Measurements from ENCODE around the gene ANP32A. TPM values are rescaled to one million over a fixed set of nuclear protein-coding genes. Genes with fewer than 3 reads are reported as not detected.

The ANP32A gene
- total and polyA plus RNA-seq, 2 experiments from 2014 or later = 40.3 to 70.0 TPM

DNA sequence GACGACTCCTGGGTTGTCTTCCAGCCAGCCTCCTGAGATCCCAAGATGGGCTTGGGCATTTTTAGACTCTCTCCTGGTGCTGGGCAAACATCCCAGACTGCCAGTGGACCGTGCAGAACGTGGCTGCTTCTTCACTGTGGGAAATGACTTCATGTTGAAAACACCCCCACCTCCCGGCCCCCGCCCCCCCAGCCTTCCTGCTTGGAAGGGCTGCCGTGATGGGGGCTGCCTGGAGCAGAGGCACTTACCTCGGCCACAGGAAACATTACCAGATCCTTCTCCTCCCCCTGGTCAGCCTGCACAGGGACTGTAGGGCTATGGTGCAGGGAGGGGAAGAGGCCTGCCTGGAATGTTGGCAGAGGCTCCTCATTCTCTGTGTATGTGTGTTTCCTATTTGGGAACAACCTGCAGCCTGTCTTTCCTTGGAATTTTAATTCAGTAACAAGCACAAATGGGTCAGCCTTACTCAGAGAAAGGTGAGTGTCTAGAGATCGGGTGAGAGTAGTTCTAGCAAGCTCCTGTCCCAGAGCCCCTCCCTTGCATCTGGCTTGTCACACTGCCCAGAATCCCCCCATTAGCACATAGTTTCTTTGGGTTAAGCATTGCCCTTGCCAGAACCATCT lies 90.8 kb downstream of the ANP32A start:
- no peaks in the 10 kb centered on the region for H3K36me3 ChIP-seq (ENCODE audit: low read depth)
- H3K79me2 ChIP-seq (ENCODE audit: insufficient read depth) = no peaks in the 10 kb centered on the region
- peaks cover 4% of the 10 kb centered on the region; the same call in 1 of the 2 replicates for H3K4me1 ChIP-seq (ENCODE audit: insufficient read depth)
- no peaks in the 10 kb centered on the region; the same call in 1 of the 2 replicates for H3F3A ChIP-seq (ENCODE audit: insufficient read depth)
- H3K9me2 ChIP-seq (ENCODE audit: insufficient read depth) = no peaks in the 10 kb centered on the region
- in situ Hi-C loops (cut with MboI) = loop anchor here (10.0 kb wide), 1 partner anchor 55 kb away; no protein-coding TSS in a partner anchor
- no peak for TF ChIP-seq EZH2phosphoT487 (IDR thresholded peaks at IDR 0.05; ENCODE audit: insufficient read depth, low read depth)
- TF ChIP-seq EZH2 (IDR thresholded peaks at IDR 0.05; ENCODE audit: insufficient read depth, poor library complexity, severe bottlenecking) = no peak
- no peak overlapping the region for H2AFZ ChIP-seq
- no peaks in the 10 kb centered on the region for H4K20me1 ChIP-seq (ENCODE audit: insufficient read depth)
- H3K27me3 ChIP-seq (replicated peaks; ENCODE audit: insufficient read depth) = no peaks in the 10 kb centered on the region
- no peak overlapping the region for H3K9ac ChIP-seq
- H3K27ac ChIP-seq = no peak overlapping the region
- no peaks in the 10 kb centered on the region for H3K9me3 ChIP-seq (ENCODE audit: low read depth)
- WGBS, 2 experiments (ENCODE audit: low coverage in 1 of 2, low lambda C conversion rate in 2 of 2, missing lambda C conversion rate in 2 of 2) = 8 to 21% methylated on average over 7 to 8 of the region's 8 CpGs
- H3K4me2 ChIP-seq (ENCODE audit: unreplicated experiment) = no peak overlapping the region
- DNase-seq = peak; percentile 49
- H3K4me3 ChIP-seq = no peak overlapping the region

Small RNA genes within 50 kb of the gene (microRNA-seq; reads per million reads assigned to microRNA genes)
- not detected for gene MIR4312 (ENCODE audit: borderline number of aligned reads)

Small RNA genes within 50 kb of the gene (small RNA-seq; reads per million reads assigned to genes)
- not detected for gene MIR4312 (ENCODE audit: low read depth, low replicate concordance)

Other genes with a start within 250 kb of the ANP32A start
- 7.6 and 7.7 TPM in 2 replicates for gene CORO2B, start 241.9 kb downstream of the ANP32A start, total RNA-seq (2014; rRNA removed; shearing (Covaris generic))
- gene CORO2B, start 241.9 kb downstream of the ANP32A start, polyA plus RNA-seq (2016; fragmentation: Nextera tagmentation; extraction: Ambion mirVana) = 2.7 and 3.7 TPM in 2 replicates
- gene SPESP1, start 109.6 kb upstream of the ANP32A start, total RNA-seq (2014; rRNA removed; shearing (Covaris generic)) = 0.51 and 3.4 TPM in 2 replicates
- 1.1 TPM in 2 replicates for gene SPESP1, start 109.6 kb upstream of the ANP32A start, polyA plus RNA-seq (2016; fragmentation: Nextera tagmentation; extraction: Ambion mirVana)
- 0.11 TPM in 1 of 2 replicates, not detected in the other for gene NOX5, start 193.8 kb upstream of the ANP32A start, total RNA-seq (2014; rRNA removed; shearing (Covaris generic))
- gene NOX5, start 193.8 kb upstream of the ANP32A start, polyA plus RNA-seq (2016; fragmentation: Nextera tagmentation; extraction: Ambion mirVana) = 0.11 TPM in 1 of 2 replicates, not detected in the other